GM18907 (cell line): Measurements from ENCODE around the gene MAP4K5.
A peak's percentile ranks its signal among the peaks of the same experiment; 100 is the strongest.

Experiments
- ATAC-seq: cut with Tn5 transposase; IDR thresholded peaks from one replicate; pipeline ENCODE4 v1.9.1; 2021; ENCODE audit warnings: mild to moderate bottlenecking, moderate library complexity; ENCODE audit not compliant: unreplicated experiment

Gene MAP4K5

DNA sequence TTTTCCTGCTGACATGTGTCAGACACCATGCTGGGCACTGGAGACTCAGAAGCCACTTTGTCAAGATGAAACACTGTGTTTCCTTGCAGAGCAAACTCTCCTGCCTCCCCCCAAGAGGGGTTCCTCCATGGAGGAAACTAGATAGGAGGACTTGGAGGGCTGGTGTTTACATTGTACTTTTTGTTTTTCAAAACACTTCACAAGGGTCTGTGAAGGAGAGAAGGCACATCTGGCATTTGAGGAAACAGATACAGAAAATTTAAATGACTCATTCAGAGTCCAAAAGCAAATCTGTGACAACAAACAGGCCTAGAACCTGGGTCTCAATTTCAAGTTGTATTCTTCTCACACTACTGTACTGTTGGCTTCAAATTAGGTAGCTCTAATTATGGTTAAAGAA, 128.9 kb downstream of the MAP4K5 start:
- no peak for ATAC-seq

GRCh38 chr14:50402965-50403364, 129.4 kb downstream of the MAP4K5 start:
- ATAC-seq, result no peak

GRCh38 chr14:50400461-50400860, 131.9 kb downstream of the MAP4K5 start:
- ATAC-seq, result no peak

DNA sequence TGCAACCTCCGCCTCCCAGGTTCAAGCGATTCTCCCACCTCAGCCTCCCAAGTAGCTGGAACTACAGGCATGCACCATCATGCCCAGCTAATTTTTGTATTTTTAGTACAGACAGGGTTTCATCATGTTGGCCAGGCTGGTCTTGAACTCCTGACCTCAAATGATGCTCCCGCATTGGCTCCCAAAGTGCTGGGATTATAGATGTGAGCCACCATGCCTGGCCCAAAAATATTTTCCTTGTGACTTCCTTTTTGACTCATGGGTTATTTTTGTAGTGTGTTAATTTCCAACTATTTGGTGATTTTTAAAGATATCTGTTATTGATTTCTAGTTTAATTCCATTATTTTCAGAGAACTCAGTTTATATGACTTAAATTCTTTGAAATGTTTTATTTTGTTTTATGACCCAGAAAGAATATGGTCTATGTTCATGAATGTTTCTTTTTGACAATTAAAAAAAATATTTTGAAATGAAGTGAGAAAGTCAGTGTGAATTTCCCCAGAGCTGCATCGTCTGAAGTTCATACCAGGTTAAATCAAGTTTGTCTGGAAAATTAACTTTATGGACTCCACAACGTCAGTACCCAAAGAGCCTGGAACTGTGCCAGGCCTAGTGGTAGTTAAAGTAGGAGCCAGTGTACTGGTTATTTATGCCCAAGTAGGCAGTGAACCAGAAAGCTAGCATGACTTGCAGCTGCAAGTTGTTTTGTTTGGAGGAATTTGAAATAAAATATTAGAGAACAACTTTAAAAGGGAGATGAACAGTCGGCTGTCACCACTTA, 132.9 kb downstream of the MAP4K5 start:
- ATAC-seq, result no peak

DNA sequence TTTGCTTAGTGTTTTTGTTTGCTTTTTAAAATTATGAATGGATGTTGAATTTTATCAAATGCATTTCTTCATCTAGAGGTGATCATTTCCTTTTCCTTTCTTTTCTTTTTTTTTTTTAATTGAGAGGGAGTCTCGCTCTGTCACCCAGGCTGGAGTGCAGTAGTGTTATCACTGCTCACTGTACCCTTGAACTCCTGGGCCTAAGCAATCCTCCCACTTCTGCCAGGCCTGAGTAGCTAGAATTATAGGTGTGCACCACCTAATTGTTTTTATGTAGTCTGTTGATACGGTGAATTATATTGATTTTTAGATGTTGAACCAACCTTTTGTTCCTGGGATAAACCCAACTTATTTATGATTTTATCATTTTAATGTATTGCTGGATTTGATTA, 134.2 kb downstream of the MAP4K5 start:
- no peak for ATAC-seq

DNA sequence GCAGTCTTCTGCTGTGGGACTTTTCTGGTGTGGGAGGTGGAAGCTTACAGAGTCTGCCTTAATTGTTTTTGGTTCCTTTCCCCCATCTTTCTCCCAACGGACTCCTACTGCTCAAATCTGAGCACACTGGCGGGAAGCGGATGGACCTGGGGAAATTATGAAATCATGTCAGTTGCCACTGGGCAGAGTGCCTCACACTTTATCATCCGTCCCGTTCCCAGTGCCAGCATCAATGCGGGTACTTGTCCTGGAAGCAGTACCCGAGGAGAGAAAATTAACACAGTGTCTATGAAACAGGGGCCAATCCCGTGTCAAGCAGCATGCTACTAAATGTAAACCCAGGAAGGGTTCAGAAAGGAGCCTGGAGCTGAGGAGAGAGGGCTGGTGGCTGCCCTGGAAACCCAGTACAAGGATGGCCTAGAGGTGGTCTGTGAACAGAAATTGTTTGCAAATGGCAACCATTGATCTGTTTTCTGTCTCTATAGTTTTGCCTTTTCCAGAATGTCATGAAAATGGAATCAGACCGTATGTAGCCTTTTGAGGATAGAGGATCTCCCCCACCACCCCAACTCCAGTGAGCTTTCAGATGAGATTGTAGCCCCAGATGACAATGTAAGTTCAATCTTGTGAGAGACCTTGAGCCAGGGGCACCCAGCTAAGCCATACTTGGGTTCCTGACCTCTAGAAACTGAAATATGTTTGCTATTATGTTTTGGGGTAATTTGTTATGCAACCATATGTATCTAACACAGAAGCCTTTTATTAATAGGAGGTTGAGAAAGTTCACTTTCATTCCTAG, 134.8 kb downstream of the MAP4K5 start:
- no peak for ATAC-seq

DNA sequence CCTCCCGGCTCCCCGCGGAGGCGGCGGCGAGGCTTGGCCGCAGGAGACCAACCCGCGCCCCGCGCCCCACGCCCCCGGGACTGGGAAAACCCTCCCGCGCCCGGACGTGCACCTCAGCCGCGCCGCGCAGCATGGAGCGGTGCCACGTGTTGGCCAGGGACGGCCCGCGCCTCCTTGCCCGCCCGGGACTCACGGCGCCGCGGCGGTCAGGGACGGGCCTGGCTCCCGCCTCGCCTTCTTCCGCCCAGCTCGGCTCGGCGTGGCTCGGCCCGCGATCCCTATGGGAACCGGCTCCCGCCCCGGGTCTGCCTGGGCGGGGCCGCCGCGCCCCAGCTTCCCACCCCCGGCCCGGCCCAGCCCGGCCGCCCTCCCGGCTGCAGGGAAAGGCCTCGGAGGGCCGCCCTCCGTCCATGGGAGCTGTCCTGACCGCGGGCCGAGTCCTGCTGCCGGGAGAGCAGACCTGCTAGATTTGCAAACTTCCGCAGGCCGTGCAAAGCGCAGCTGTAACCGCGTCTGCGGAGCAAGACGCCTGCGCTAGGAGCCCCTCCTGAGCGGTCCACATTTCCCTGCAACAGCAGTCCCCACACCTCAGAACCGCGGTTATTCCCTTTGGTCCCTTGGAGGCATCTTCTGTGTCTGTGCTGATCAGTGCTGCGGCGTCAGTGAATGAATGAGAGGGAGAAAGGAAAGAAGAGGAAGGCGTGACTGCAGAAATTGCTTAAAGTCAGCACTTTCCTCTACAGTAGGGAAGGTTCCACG, 135.6 kb downstream of the MAP4K5 start, which contains the start of gene CDKL1:
CDKL1 (minus strand) TSS at position 251 of the 759 bp plus-strand sequence. CDS start 1,013 bp downstream, outside the sequence.
- peak; percentile 63 for ATAC-seq

DNA sequence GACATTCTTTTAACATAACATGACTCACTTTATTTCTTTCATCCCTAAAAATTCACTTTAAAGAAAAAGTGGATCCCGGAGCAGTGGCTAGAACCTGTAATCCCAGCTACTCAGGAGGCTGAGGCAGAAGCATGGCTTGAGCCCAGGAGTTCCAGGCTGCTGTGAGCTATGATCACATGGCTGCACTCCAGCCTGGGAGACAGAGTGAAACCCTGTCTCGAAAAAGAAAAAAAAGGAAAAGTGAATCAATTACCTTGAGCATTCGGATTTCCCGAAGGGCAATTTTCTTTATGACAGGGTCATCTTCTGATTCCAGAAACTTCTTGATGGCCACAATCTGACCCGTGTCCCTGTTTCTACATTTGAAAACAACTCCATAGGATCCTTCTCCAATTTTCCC, 136.9 kb downstream of the MAP4K5 start:
- no peak for ATAC-seq

DNA sequence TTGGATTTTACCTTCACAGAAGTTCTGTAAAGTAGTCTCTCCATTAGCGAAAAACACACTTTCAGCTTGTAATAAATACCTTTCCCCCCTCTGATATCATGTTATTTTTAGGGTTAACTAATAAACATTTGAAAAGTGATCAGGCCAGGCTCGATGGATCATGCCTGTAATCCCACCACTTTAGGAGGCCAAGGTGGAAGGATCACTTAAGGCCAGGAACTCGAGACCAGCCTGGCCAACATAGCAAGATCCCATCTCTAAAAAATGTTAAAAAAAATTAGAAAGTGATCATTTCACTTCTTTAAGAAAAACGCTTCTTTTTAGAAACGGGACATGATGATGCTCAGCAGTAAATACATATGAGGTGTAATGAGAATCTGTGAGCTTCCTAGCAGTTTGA, 137.7 kb downstream of the MAP4K5 start:
- ATAC-seq, result no peak

DNA sequence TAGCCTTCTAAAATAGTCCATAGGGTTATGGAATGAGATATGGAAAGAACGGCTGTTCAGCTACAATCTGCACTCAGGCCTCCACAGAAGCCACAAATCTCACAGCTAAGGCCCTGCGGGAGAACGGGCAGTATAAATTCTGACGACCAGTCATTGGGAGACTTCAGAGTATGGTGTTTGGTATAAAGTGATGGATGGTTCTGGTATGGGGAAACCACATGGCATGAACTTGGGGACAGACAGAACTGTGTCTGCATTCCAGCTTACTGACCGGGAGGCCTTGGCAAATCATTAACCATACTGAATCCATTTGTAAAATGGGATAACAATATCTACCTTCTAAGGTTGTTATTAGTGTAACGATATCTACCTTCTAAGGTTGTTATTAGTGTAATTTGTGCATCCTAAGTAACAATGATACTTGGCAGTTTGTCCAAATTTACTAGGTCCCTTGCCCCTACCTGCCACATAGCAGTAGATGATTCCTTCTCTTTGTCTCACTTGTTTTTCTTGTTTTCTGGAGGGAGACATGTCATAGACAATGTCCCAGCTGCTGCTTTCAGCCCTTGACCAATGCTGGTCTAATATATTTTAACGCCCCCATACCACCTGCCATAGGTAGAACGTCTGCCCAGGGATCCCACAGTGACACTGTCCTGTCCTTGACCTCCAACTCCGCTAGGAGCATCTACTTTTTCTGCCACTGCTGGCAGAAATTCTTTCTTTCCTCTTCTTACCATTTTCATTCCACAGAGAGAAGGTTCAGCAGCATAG, 142.5 kb downstream of the MAP4K5 start:
- no peak for ATAC-seq

DNA sequence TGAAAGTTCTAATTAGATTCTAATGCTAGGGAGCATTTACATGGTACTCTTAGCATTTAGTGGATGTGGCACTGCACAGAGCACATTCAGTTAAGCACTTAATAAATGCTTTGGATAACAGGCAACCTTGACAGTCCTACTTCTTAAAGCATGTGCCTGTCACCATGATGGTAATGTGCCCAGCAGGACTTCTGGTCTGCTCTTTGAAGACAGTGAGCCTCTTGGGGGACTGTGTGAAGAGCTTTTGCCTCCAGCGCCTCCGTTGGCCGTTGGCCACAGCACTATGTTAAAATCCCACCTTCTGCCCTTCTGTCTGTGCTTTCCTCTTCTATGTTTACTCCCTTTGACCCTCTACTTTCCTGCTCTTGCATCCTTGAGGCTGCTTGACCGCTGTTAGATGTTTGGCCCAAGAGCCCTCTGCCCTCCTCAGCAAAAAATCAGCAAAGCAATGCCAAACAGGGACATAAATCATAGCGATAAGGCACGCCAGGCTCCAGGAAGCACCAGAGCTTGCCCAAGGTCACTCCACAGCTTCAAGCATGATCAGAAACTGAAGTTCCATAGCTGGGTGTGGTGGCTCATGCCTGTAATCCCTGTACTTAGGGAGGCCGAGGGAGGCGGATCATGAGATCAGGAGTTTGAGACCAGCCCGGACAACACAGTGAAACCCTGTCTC, 144.0 kb downstream of the MAP4K5 start:
- ATAC-seq, result no peak

- no peak for ATAC-seq
Measured at GRCh38 chr14:50387548-50387947, 144.8 kb downstream of the MAP4K5 start.

DNA sequence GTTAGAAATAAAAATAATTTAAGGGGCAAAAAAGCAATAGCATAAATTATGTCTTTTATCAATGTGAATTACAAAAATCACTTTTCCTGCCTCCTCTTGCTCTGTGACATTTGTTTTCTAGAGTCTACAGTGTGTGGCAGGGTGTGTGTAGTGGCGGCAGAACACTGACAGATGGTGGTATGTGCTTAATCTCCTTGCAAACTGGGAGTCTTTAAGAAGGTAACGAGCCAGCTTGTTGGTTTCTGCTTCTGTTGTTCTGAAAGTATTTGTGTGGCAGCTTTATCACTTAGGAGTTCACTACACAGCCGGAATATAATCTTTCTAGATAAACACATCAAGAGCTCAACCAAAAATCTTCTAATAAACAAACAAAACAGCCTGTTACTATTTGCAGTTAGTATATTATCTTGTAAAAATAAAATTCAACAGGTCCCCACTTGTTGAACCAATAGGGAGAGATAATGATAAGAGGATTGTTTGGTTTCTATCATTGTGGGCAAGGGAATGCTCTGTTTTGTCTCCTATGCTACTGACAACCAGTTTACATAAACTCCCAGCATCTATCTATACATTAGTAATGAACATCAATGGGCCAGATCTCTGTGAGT, 148.6 kb downstream of the MAP4K5 start:
- ATAC-seq, result no peak

DNA sequence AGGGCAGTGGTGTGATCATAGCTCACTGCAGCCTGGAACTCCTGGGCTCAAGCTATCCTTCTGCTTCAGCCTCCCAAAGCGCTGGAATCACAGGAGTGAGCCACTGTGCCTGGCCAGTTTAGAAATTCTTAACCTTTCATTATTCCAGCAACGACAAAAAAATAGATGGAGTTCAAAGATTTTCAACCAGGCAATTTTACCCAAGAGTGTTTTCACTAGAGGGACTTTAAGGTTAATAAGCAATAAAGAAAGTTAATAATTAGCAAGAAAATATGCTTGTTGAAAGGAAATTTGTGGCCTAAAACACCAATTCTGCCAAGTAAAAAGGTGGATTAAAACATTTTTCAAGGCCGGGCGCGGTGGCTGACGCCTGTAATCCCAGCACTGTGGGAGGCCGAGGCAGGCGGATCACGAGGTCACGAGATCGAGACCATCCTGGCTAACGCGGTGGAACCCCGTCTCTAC, 150.5 kb downstream of the MAP4K5 start:
- ATAC-seq, result no peak

GRCh38 chr14:50381008-50381407, 151.4 kb downstream of the MAP4K5 start:
- ATAC-seq, result no peak

DNA sequence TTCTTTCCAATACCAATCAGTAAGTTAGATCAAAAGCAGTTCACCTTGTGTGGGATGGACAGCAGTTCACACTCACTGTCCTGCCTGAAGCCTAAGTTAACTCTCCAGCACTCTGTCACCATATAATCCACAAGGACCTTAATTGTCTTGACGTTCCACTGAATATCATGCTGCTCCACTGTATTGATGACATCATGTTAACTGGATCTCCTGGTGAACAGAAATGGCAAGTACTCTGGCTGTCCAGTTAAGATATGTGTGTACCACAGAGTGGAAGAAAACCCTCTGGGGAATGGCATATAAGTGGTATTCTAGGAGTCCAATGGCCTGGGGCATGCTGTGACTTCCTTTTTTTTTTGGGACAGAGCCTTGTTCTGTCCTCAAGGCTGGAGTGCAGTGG, 151.9 kb downstream of the MAP4K5 start:
- no peak for ATAC-seq

GRCh38 chr14:50379563-50379962, 152.8 kb downstream of the MAP4K5 start:
- ATAC-seq, result no peak

- ATAC-seq, result no peak
Measured at GRCh38 chr14:50377550-50378085, 154.8 kb downstream of the MAP4K5 start.

GRCh38 chr14:50375760-50376159, 156.6 kb downstream of the MAP4K5 start:
- ATAC-seq, result no peak
